Measurements from ENCODE around the gene XYLT1.

Gene XYLT1

GRCh38 chr16:17078931-17079631 is 391.7 kb downstream of the XYLT1 start:
- in situ Hi-C loops (cut with MboI; ENCODE audit: low pct_unique_long_range_greater_than_20kb, low sequenced_read_pairs, unreplicated experiment), result no loop called here
- DNase-seq (ENCODE audit: low spot score), result no peak
- no peak for TF ChIP-seq CTCF (IDR thresholded peaks at IDR 0.05; ENCODE audit: extremely low read depth, insufficient read depth, missing control alignments)

- no peak for TF ChIP-seq CTCF (IDR thresholded peaks at IDR 0.05; ENCODE audit: extremely low read depth, insufficient read depth, missing control alignments)
- in situ Hi-C loops (cut with MboI; ENCODE audit: low pct_unique_long_range_greater_than_20kb, low sequenced_read_pairs, unreplicated experiment), result no loop called here
- no peak for DNase-seq (ENCODE audit: low spot score)
Measured at GRCh38 chr16:17076818-17077498, 393.8 kb downstream of the XYLT1 start.

- no peak for TF ChIP-seq CTCF (IDR thresholded peaks at IDR 0.05; ENCODE audit: extremely low read depth, insufficient read depth, missing control alignments)
- in situ Hi-C loops (cut with MboI; ENCODE audit: low pct_unique_long_range_greater_than_20kb, low sequenced_read_pairs, unreplicated experiment), result no loop called here
Measured at GRCh38 chr16:17076092-17076754, 394.5 kb downstream of the XYLT1 start.

GRCh38 chr16:17072104-17072503 is 398.7 kb downstream of the XYLT1 start:
- no peak for TF ChIP-seq CTCF (IDR thresholded peaks at IDR 0.05; ENCODE audit: extremely low read depth, insufficient read depth, missing control alignments)
- no peak for DNase-seq (ENCODE audit: low spot score)
- in situ Hi-C loops (cut with MboI; ENCODE audit: low pct_unique_long_range_greater_than_20kb, low sequenced_read_pairs, unreplicated experiment), result no loop called here

More at GRCh38 chr16:17076092-17076754, 394.5 kb downstream of the XYLT1 start:
- peak; percentile 47 for DNase-seq (ENCODE audit: low spot score)

GRCh38 chr16:17070882-17071592 is 399.7 kb downstream of the XYLT1 start:
- no peak for TF ChIP-seq CTCF (IDR thresholded peaks at IDR 0.05; ENCODE audit: extremely low read depth, insufficient read depth, missing control alignments)
- peak; percentile 78 for DNase-seq (ENCODE audit: low spot score)
- in situ Hi-C loops (cut with MboI; ENCODE audit: low pct_unique_long_range_greater_than_20kb, low sequenced_read_pairs, unreplicated experiment), result no loop called here

GRCh38 chr16:17069681-17070080 is 401.1 kb downstream of the XYLT1 start:
- in situ Hi-C loops (cut with MboI; ENCODE audit: low pct_unique_long_range_greater_than_20kb, low sequenced_read_pairs, unreplicated experiment), result no loop called here
- TF ChIP-seq CTCF (IDR thresholded peaks at IDR 0.05; ENCODE audit: extremely low read depth, insufficient read depth, missing control alignments), result no peak
- DNase-seq (ENCODE audit: low spot score), result no peak

Measured in GM13977 (cell line).